HG02642 (cell line): ENCODE measurements around the gene FBXO21.
A peak's percentile ranks its signal among the peaks of the same experiment; 100 is the strongest.
"Not testable (repeated sequence)": the region's sequence is repeated elsewhere in the genome, so short reads cannot be mapped to it uniquely, and the experiment has no call there.

Experiments used
- ATAC-seq: cut with Tn5 transposase; IDR thresholded peaks from one replicate; pipeline ENCODE4 v1.9.1; 2021; ENCODE audit warnings: mild to moderate bottlenecking; ENCODE audit not compliant: unreplicated experiment, poor library complexity

FBXO21 gene

DNA sequence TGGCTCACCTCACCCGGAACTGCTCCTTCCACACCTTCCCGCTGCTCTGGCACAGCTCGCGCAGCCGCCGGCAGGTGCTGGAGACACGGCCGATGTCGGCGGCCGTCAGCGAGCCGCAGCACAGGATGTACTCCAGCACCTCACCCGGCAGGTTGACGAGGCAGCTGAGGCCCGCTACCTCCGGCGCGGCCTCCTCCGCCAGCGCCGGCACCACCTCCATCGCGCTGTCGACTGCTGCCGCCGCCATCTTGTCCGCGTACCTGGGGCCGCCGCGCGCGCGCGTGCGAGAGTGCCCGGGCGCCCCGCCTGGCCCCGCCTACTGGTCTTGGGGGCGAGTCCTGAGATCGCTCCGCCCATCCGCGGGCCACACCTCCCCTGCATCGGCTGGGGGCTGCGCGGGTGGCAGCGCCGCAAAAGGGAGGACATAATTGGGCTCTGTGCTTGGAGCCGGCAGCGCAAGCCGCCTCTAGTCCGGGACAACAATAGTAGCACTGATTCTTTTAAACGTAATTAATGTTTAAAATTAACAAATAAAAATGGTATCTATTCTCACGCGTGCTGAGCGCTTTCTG is at the start of gene FBXO21:
Gene FBXO21, minus strand, starts transcription at position 261 of the 572 bp plus-strand sequence. Its CDS starts 14 bp downstream, at position 247.
- ATAC-seq: peak; percentile 93

DNA sequence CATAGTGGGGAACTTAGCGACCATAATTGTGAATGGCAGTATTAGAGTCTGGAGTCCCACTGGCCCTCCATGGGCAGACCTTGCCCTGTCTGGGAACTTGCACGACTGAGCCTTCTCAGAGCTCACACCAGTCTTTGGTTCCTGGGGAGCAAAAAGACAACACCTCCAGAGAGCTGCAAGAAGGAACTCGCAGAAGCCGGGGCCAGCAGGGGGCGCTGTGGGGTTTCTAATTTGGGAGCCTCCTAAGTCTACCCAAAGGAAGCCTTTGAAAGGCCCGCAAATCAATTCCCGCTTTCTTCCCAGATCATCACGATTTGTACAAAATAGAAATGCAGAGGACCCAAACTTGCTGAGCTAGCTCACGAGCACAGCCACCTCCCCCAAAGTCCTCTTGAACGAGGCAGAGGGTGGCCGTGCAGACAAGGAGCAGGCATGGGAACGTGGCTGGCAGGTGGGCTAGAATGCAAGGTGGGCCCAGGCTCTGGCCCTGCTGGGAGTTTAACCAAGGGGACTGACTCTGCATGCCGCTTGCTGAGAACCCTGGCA is 46.3 kb upstream of the FBXO21 start:
- no peak for ATAC-seq

DNA sequence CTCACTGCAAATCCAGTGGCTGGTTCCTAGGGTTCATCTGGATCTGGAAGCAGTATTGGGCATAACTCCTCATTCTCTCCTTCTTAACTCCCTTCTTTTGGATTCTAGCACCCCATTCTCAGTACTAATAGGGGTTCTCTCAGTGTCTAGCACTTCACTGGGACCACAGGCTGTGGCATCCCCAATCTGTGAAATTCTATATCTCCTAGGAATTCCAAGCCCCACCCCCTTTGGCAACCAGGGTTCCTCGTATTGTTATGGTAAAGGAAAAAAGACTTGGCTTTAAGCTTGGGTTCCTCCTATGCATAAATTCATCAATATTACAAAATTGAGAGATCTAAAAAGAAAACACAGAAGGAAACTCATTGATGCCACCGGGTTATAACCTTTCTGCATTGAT is 45.0 kb upstream of the FBXO21 start:
- ATAC-seq: no peak

GRCh38 chr12:117234441-117234840 is 44.2 kb upstream of the FBXO21 start:
- ATAC-seq: no peak

GRCh38 chr12:117231750-117232149 is 41.5 kb upstream of the FBXO21 start:
- no peak for ATAC-seq

DNA sequence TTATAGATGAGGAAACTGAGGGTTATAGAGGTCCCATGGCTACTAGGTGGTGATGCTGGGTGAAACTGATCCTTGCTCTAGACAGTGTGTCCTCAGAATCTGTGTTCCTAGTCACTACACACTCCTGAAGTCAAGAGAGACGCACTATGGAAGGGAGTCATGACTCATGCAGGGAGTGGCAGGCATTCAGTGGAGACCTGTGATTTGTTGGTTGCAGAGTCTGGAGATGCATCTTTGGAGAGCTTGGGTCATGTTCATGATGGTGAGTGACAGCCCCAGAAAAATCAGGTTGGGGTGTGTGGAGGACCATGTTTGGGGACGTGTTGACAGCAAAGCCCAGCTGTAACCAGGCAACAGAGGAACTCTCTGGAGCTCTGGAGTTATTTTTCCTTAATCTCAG is 38.0 kb upstream of the FBXO21 start:
- ATAC-seq: no peak

DNA sequence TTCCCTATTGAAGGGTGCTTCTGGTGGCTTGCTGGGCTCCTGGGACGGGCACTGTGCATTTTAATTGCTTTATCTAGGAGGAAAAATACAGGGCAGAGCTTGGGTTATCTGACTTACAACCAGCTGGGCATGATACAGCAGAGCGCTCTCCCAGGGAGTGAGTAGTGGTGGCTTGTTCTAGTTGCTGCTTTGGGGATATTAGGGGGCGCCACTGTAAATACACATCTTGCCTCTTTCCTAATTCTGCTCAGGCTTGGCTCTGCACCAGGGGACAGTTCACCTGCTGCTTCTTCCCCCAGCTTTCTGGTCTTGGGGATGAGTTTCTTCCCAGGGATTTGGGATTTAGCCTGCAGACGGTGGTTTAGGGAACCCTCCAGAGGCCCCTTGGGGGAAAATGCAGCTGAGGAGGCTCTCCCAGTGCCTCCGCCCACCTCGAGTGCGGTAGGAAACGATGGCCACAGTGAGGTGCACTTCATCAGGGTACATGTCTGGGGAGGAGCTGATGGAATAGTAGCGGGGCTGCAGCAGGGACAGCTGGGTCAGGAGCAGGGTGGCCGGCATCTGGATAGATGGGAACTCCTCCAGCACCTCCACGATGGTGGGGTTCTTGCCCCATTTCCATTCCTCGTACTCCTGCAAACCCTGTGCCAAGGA is 36.9 kb upstream of the FBXO21 start:
- no peak for ATAC-seq

GRCh38 chr12:117226505-117226904 is 36.2 kb upstream of the FBXO21 start:
- no peak for ATAC-seq

DNA sequence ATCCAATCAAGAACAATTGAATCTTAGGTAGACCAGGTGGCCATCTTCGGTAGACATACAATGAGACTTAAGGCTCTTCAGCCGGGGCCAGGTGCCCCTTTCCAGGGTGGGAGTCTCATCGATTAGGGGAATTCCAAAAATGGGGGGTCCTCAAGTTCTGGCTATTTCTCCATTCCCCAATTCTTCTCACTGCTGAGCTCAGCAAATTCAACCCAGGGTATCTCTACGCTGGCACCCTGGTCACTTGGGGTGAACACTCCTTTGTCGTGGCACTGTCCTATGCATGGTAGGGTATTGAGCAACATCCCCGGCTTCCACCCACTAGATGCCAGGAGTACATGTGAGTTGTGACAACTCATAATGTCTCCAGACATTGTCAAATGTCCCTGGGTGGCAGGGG is 34.9 kb upstream of the FBXO21 start:
- no peak for ATAC-seq

- ATAC-seq: not testable (repeated sequence)
These were observed 30.7 kb upstream of the FBXO21 start for GRCh38 chr12:117220947-117221346.

- ATAC-seq: no peak
These were observed 27.9 kb upstream of the FBXO21 start for GRCh38 chr12:117218149-117218548.

GRCh38 chr12:117216686-117217085 is 26.4 kb upstream of the FBXO21 start:
- no peak for ATAC-seq

GRCh38 chr12:117214797-117215196 is 24.5 kb upstream of the FBXO21 start:
- no peak for ATAC-seq

DNA sequence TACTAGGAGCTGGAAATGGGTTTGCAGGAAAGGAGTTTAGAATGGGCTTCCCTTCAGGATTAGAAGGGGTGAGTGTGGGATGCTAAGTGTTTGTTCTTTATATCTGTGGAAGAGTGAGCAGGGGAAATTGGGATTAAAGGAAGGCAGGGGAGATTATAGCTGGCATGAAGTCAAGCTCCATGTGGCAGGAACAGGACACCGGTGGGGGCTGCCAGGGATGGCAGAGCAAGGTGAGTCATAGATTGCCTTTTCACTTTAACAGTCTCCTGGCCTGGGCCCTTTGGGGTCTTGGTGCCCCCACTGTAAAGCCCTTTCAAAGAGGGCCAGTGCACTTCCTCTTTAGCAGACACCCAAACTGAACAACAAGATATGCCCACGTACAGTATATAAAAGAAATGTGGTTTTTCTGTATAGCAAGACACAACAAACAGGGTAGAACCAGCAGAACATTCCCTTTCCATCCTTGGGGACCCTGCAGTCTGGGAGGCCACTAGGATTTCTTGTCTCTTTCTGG is 23.1 kb upstream of the FBXO21 start:
- no peak for ATAC-seq

DNA sequence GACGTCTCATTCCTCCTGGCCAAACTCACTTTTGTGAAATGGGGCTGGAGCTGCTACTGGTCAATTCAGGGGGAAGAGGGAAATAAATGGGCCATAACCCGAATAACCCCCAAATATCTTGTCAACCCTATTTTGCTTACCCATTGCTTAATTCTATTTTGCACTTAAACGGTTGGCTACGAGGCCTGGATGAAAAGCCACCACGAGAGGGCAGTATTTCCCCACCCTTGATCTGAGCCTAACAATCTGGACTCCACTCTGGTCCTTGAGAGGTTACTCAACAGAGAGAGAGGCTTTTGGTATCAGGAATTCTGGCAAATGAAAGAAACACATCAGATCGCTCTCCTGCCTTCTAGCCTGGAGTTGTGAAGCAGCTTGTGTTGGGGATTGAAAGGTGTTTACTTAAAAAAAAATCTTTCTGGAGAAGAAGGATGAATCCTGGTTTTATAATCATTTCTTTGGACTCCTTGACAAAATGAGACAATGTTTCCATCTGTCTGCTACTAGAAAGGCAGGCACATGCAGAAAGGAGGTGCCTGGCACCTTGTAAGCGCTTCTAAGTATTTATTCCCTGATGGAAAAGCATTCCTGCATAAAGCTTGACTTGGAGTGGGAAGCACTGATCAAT is 22.4 kb upstream of the FBXO21 start:
- no peak for ATAC-seq

GRCh38 chr12:117210266-117210918 is 20.1 kb upstream of the FBXO21 start:
- ATAC-seq: no peak

DNA sequence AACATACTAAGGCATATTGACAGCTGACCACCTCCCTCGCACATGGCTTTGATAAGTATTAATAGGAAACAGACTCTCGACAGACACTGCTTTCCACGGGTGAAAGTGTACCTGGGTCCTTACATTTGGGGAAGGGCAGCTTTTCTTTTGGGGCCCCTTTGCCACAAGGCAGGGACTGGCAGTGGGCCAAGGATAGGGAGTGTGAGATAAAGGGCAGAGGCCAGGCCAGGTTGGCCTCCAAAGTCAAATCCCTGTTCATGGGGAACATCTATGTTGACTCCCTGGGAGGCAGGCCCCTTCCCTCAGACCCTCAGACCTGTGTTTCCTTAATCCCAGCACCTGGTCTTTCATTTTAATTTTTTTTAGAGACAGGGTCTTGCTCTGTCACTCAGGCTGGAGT is 19.4 kb upstream of the FBXO21 start:
- no peak for ATAC-seq

- no peak for ATAC-seq
These were observed 18.7 kb upstream of the FBXO21 start for GRCh38 chr12:117208811-117209455.

DNA sequence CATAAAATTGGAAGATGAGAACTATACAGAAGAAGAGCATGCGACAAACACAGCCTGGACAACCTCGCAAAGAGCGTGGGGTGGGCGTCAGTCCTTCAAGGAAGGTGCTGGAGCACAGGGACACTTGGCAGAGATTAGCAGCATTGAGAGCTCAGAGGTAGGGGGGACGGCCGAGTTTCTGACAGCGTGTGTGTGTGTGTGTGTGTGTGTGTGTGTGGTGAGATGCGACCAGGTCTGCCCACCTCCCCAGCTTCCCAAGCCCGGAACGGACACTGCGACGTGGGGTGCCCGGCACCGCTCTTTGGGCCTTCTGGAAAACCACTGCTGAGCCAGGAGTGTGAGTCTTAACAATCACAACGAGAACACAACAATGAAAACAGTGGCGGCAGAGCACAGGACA is 17.9 kb upstream of the FBXO21 start:
- ATAC-seq: no peak

- ATAC-seq: no peak
These were observed 17.4 kb upstream of the FBXO21 start for GRCh38 chr12:117207675-117208074.
